Caco-2 (cell line): Measurements from ENCODE around the gene PKP3. TPM values are rescaled to one million over a fixed set of nuclear protein-coding genes. Genes with fewer than 3 reads are reported as not detected.

Source experiments
- BruUV-seq: library from RNA; stranded (reverse); fragments of 400-500 nt; replicated peaks from 2 replicates; lab custom pipeline; 2021; lab: Mats Ljungman, UMichigan
- CTCF ChIA-PET: fragments of 300-600 bp; sonication (Branson Sonifier 250); formaldehyde crosslinking; loops from one replicate; lab custom pipeline; 2022; ENCODE audit warnings: antibody characterized with exemption; lab: Charles Lee
- POLR2A ChIA-PET: fragments of 300-600 bp; sonication (Branson Sonifier 250); formaldehyde crosslinking; loops from one replicate; lab custom pipeline; 2022; ENCODE audit warnings: antibody characterized with exemption; lab: Charles Lee
- DNase-seq, 2 experiments: peaks; one replicate each; pipeline versions ENCODE4 v3.0.0 to v3.0.0-alpha.2; 2020 to 2022
- H3K27me3 ChIP-seq: replicated peaks from 2 replicates; pipeline ENCODE4 v1.6.0; 2011; ENCODE audit warnings: low read length; ENCODE audit not compliant: control insufficient read depth, insufficient read depth
- H3K36me3 ChIP-seq: 2 replicates; pipeline ENCODE4 v1.5.1; 2011; ENCODE audit warnings: low read length; ENCODE audit not compliant: control insufficient read depth, insufficient read depth
- H3K4me1 ChIP-seq: fragments of 250-450 bp; sonication (Bioruptor Pico); 2 replicates; pipeline ENCODE4 v1.5.1; 2020; ENCODE audit warnings: mild to moderate bottlenecking
- H3K4me3 ChIP-seq: 2 replicates; pipeline ENCODE4 v1.5.1; 2011; ENCODE audit warnings: low read depth, mild to moderate bottlenecking, control low read depth, low read length
- H3K9me3 ChIP-seq: fragments of 250-450 bp; sonication (Bioruptor Pico); 2 replicates; pipeline ENCODE4 v1.5.1; 2020; ENCODE audit warnings: mild to moderate bottlenecking, moderate library complexity
- H3K27ac Mint-ChIP-seq: one replicate; pipeline ENCODE4 v1.8.0; 2022; ENCODE audit warnings: mixed read lengths; ENCODE audit not compliant: unreplicated experiment
- H3K27me3 Mint-ChIP-seq: one replicate; pipeline ENCODE4 v1.8.0; 2022; ENCODE audit warnings: mixed read lengths; ENCODE audit not compliant: insufficient read depth, unreplicated experiment
- H3K36me3 Mint-ChIP-seq: one replicate; pipeline ENCODE4 v1.8.0; 2022; ENCODE audit warnings: mild to moderate bottlenecking, mixed read lengths; ENCODE audit not compliant: insufficient read depth, unreplicated experiment
- H3K4me1 Mint-ChIP-seq: one replicate; pipeline ENCODE4 v1.8.0; 2022; ENCODE audit warnings: low read depth, mixed read lengths; ENCODE audit not compliant: unreplicated experiment
- H3K4me3 Mint-ChIP-seq: one replicate; pipeline ENCODE4 v1.8.0; 2022; ENCODE audit warnings: mild to moderate bottlenecking, moderate library complexity, mixed read lengths; ENCODE audit not compliant: unreplicated experiment
- H3K9me3 Mint-ChIP-seq: one replicate; pipeline ENCODE4 v1.8.0; 2022; ENCODE audit warnings: mixed read lengths; ENCODE audit not compliant: unreplicated experiment
- intact Hi-C: fragments of 100-400 bp; cut with micrococcal nuclease; formaldehyde crosslinking; loops from one replicate; pipeline ENCODE4 v1.10.0; 2022; ENCODE audit not compliant: unreplicated experiment
- total RNA-seq: library from RNA; stranded (reverse); gene quantifications from 2 replicates; pipeline ENCODE4 v1.2.3, GENCODE V29; 2022
- TF ChIP-seq, protein P1 (sequence below), 2 experiments: fragments of 200-600 bp in 1 of 2; IDR thresholded peaks; 1 replicate in 1 of 2; 2 replicates in 1 of 2; pipeline versions ENCODE4 v1.5.1 to v1.8.0; 2011 to 2022; ENCODE audit warnings: antibody characterized with exemption in 1 of 2, control low read depth in 1 of 2, inconsistent platforms in 1 of 2, low read depth in 1 of 2, low read length in 1 of 2, mild to moderate bottlenecking in 1 of 2, moderate library complexity in 1 of 2; ENCODE audit not compliant: insufficient read depth in 1 of 2, severe bottlenecking in 1 of 2, unreplicated experiment in 1 of 2

PKP3 gene
- total RNA-seq, 1 experiment from 2014 or later: 149 TPM

DNA sequence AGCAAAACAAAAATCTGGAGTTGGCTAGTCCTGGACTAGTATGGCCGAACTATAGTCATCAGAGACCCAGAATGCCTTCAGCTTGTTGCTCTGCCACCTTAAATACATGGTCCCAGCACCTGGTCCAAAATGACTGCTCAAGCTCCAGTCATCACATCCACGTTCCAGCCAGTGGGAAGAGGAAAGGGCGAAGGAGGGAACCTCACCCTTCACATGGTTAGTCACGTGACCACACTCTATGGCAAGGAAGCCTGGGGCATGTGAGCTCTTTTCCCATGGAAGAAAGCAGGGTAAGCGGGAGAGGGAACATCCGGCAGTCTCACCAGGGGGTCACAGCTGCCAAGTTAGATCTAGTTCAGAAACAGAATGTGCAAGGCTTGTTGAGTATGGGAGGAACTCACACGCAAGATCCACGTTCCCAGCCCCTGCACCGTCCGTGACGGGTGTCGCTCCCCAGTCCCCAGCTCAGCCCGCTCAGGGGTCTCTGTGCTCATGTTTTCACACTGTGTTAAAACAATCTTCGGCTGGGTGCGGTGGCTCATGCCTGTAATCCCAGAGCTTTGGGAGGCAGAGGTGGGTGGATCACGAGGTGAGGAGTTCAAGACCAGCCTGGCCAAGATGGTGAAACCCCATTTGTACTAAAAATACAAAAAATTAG is 49.7 kb downstream of the PKP3 start:
- Mint-ChIP-seq H3K36me3 (peaks cover 20% of the 10 kb centered on the region), H3K27ac (no peak overlapping the region), H3K4me3 (peak overlapping the region; percentile 11), H3K9me3 (no peaks in the 10 kb centered on the region), H3K4me1 (peaks cover 29% of the 10 kb centered on the region), H3K27me3 (no peaks in the 10 kb centered on the region)
- no TSS peak for BruUV-seq
- ChIA-PET CTCF (interaction anchor here (1.5 kb wide), 1 partner anchor 27 kb away, joined by 3 read pairs; no protein-coding TSS in a partner anchor), POLR2A (interaction anchor here (0.6 to 1.4 kb wide), 2 partner anchors 8 to 17 kb away, joined by 3 to 4 read pairs; no protein-coding TSS in a partner anchor)
- Histone ChIP-seq H3K36me3 (peaks cover 4% of the 10 kb centered on the region; the same call in 1 of the 2 replicates), H3K9me3 (no peaks in the 10 kb centered on the region), H3K4me3 (no peak overlapping the region), H3K27me3 (no peaks in the 10 kb centered on the region), H3K4me1 (peaks cover 38% of the 10 kb centered on the region)
- no peak for DNase-seq
- intact Hi-C loops: loop anchor here (10.0 kb wide), 2 partner anchors 49 to 79 kb away; partner anchors contain the start of genes B4GALNT4 and PKP3
- TF ChIP-seq, protein P1, sequence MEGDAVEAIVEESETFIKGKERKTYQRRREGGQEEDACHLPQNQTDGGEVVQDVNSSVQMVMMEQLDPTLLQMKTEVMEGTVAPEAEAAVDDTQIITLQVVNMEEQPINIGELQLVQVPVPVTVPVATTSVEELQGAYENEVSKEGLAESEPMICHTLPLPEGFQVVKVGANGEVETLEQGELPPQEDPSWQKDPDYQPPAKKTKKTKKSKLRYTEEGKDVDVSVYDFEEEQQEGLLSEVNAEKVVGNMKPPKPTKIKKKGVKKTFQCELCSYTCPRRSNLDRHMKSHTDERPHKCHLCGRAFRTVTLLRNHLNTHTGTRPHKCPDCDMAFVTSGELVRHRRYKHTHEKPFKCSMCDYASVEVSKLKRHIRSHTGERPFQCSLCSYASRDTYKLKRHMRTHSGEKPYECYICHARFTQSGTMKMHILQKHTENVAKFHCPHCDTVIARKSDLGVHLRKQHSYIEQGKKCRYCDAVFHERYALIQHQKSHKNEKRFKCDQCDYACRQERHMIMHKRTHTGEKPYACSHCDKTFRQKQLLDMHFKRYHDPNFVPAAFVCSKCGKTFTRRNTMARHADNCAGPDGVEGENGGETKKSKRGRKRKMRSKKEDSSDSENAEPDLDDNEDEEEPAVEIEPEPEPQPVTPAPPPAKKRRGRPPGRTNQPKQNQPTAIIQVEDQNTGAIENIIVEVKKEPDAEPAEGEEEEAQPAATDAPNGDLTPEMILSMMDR (IDR thresholded peaks at IDR 0.05; ENCODE audit: insufficient read depth in 1 of 2, low read depth in 1 of 2, low read length in 1 of 2, severe bottlenecking in 1 of 2, unreplicated experiment in 1 of 2): no peak

DNA sequence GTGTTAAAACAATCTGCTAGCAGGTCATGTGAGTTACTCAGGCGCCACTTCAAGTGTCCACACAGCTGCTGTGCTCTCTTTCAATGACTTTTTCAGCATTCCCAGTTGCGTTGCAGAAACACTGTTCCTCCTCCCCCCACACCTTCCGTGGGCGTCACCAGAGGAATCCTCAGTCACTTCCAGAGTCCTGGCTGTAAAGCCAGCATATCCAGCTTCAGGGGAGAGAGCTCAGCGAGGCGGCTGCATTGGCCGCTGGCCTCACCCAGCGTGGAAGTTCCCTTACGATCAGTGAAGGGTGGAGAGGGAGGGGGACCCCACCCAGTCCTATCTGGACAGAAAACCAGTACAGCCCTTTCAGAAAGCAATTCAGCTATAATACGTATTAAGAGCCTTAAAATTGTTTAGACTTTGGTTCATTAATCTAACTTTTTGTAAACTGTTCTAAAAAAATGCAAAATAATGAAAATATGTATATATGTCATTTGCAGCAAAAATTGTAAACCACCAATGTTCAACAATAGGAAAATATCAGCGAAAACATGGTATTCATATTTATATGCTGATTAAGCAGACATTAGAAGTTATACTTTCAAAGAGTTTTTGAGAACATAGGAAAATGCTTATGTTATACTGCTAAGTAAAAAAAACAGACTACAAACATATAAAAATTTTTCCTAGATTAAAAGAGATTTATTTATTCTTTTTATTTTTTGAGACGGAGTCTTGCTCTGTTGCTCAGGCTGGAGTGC is 50.6 kb downstream of the PKP3 start:
- DNase-seq: peak; percentile 58 to 78
- no peaks in the 10 kb centered on the region for H3K9me3 Mint-ChIP-seq
- Histone ChIP-seq H3K4me1 (peaks cover 43% of the 10 kb centered on the region), H3K4me3 (no peak overlapping the region), H3K9me3 (no peaks in the 10 kb centered on the region), H3K36me3 (peaks cover 4% of the 10 kb centered on the region; the same call in 1 of the 2 replicates), H3K27me3 (no peaks in the 10 kb centered on the region)
- TF ChIP-seq, protein P1 (IDR thresholded peaks at IDR 0.05; ENCODE audit: insufficient read depth in 1 of 2, low read depth in 1 of 2, low read length in 1 of 2, severe bottlenecking in 1 of 2, unreplicated experiment in 1 of 2): no peak
- peak overlapping the region; percentile 38 for H3K4me3 Mint-ChIP-seq
- intact Hi-C loops: loop anchor here (5.0 to 10.0 kb wide), 3 partner anchors 50 to 237 kb away; partner anchors contain the start of genes B4GALNT4, BET1L, PKP3 and RIC8A
- no peak overlapping the region for H3K27ac Mint-ChIP-seq
- H3K36me3 Mint-ChIP-seq: peaks cover 18% of the 10 kb centered on the region
- H3K4me1 Mint-ChIP-seq: peaks cover 28% of the 10 kb centered on the region
- ChIA-PET POLR2A (interaction anchor here (0.6 kb wide), 1 partner anchor 8 kb away, joined by 3 read pairs; no protein-coding TSS in a partner anchor), CTCF (interaction anchor here (1.5 kb wide), 1 partner anchor 28 kb away, joined by 3 read pairs; no protein-coding TSS in a partner anchor)
- no peaks in the 10 kb centered on the region for H3K27me3 Mint-ChIP-seq
- no TSS peak for BruUV-seq
